ENCODE measurements around the gene PRSS1. TPM values are rescaled to one million over a fixed set of nuclear protein-coding genes. Genes with fewer than 3 reads are reported as not detected.
A peak's percentile ranks its signal among the peaks of the same experiment; 100 is the strongest.

Gene PRSS1
- total RNA-seq, 1 donor from 2014 or later = not detected

DNA sequence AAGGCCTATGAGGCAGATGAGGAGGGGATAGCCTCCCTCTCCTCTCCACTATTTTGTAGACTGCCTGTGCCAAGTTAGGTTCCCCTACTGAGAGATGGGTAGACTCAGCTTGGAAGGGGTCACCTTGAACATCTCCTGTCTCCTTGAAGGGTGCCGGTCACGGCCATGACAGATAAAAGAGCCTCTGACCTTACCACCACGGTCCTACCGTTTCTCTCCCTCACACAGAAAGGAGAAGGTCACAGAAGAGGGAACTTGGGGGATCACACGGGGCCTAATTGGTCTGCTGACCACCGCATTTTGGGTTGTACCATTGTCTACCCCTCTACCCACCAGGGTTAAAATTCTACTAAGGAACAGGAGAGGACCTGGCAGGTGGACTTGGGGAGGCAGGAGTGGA lies 38.5 kb downstream of the PRSS1 start:
- Histone ChIP-seq H3K27me3 (no peaks in the 10 kb centered on the region), H3K4me3 (peak overlapping the region; percentile 16), H3K9me3 (no peaks in the 10 kb centered on the region), H3K27ac (no peak overlapping the region), H3K36me3 (no peaks in the 10 kb centered on the region), H3K4me1 (no peaks in the 10 kb centered on the region)
- no peak for ATAC-seq
- TF ChIP-seq, protein P1, sequence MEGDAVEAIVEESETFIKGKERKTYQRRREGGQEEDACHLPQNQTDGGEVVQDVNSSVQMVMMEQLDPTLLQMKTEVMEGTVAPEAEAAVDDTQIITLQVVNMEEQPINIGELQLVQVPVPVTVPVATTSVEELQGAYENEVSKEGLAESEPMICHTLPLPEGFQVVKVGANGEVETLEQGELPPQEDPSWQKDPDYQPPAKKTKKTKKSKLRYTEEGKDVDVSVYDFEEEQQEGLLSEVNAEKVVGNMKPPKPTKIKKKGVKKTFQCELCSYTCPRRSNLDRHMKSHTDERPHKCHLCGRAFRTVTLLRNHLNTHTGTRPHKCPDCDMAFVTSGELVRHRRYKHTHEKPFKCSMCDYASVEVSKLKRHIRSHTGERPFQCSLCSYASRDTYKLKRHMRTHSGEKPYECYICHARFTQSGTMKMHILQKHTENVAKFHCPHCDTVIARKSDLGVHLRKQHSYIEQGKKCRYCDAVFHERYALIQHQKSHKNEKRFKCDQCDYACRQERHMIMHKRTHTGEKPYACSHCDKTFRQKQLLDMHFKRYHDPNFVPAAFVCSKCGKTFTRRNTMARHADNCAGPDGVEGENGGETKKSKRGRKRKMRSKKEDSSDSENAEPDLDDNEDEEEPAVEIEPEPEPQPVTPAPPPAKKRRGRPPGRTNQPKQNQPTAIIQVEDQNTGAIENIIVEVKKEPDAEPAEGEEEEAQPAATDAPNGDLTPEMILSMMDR (IDR thresholded peaks at IDR 0.05) = no peak
- no peak for DNase-seq
- intact Hi-C loops (cut with DNase I) = loop anchor here (10.0 kb wide), 1 partner anchor 163 kb away; no protein-coding TSS in a partner anchor

DNA sequence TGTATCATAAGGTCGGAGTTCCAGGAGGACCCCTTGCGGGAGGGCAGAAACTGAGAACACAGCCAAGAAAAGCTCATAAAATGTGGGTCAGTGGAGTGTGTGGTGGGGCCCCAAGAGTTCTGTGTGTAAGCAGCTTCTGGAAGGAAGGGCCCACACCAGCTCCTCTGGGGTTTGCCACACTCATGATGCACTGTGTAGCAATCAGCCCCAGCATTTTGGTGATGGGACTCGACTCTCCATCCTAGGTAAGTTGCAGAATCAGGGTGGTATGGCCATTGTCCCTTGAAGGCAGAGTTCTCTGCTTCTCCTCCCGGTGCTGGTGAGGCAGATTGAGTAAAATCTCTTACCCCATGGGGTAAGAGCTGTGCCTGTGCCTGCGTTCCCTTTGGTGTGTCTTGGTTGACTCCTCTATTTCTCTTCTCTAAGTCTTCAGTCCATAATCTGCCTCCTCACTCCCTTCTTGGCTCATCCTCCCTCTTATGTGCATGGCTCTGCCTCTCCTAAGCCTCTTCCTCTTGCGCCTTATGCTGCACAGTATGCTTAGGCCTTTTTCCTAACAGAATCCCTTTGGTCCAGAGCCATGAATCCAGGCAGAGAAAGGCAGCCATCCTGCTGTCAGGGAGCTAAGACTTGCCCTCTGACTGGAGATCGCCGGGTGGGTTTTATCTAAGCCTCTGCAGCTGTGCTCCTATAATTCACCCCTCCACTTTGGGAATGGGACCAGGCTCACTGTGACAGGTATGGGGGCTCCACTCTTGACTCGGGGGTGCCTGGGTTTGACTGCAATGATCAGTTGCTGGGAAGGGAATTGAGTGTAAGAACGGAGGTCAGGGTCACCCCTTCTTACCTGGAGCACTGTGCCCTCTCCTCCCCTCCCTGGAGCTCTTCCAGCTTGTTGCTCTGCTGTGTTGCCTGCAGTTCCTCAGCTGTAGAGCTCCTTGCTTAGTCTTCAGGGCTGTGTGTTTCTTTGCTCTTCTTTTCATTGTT lies 39.3 kb downstream of the PRSS1 start:
- H3K4me1 ChIP-seq = no peaks in the 10 kb centered on the region
- no peak overlapping the region for H3K27ac ChIP-seq
- no peaks in the 10 kb centered on the region for H3K9me3 ChIP-seq
- intact Hi-C loops (cut with DNase I) = loop anchor here (10.0 kb wide), 1 partner anchor 164 kb away; no protein-coding TSS in a partner anchor
- ATAC-seq (no peak), DNase-seq (no peak)
- peak overlapping the region; percentile 16 for H3K4me3 ChIP-seq
- no peaks in the 10 kb centered on the region for H3K27me3 ChIP-seq
- TF ChIP-seq, protein P1 (IDR thresholded peaks at IDR 0.05) = no peak
- no peaks in the 10 kb centered on the region for H3K36me3 ChIP-seq

DNA sequence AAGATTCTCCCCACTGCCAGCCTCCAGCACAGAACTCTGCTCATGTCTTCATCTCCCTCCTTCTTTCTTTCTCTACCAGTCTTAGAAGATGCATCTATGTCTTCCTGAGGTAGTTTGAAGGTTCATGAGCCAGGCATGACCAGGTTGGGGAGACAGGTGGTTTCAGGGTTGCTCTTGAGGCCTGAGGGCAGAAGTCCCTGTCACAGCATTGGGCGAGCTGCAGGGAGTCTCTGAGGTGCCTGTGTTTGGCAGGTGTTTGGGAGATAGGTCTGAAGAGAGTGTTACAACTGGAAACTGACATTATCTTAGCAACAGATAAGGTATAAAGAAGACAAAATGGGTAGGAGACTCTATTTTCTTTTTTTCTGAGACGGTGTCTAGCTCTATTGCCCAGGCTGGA lies 40.2 kb downstream of the PRSS1 start:
- peak overlapping the region; percentile 16 for H3K4me3 ChIP-seq
- TF ChIP-seq, protein P1 (IDR thresholded peaks at IDR 0.05) = no peak
- intact Hi-C loops (cut with DNase I) = loop anchor here (10.0 kb wide), 1 partner anchor 165 kb away; no protein-coding TSS in a partner anchor

DNA sequence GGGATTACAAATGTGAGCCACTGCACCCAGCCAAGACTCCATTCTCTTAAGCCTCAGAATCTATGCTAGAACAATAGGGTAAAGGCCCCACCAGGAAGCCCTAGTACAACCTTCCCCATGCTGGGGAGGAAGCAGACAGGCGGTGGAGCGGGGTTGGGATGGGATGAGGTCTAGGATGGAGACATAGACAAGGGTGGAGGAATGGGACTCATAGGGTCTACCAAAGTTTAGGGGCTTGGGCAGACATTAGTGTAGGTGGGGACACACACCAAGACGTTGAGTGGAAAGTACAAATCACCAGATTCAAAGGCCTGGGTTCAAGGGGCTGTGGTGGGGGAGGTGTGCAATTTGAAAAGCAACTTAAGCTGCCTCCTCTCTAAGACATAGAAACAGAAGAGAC lies 40.8 kb downstream of the PRSS1 start:
- no peaks in the 10 kb centered on the region for H3K36me3 ChIP-seq
- no peak overlapping the region for H3K4me3 ChIP-seq
- no peak for ATAC-seq
- peaks cover 8% of the 10 kb centered on the region for H3K27me3 ChIP-seq
- TF ChIP-seq, protein P1 (IDR thresholded peaks at IDR 0.05) = no peak
- DNase-seq = no peak
- intact Hi-C loops (cut with DNase I) = no loop called here
- no peak overlapping the region for H3K27ac ChIP-seq
- H3K9me3 ChIP-seq = no peaks in the 10 kb centered on the region
- no peaks in the 10 kb centered on the region for H3K4me1 ChIP-seq

More for the DNA sequence above, 40.2 kb downstream of the PRSS1 start:
- DNase-seq = no peak
- Histone ChIP-seq H3K9me3 (no peaks in the 10 kb centered on the region), H3K4me1 (no peaks in the 10 kb centered on the region), H3K36me3 (no peaks in the 10 kb centered on the region), H3K27ac (no peak overlapping the region), H3K27me3 (peaks cover 2% of the 10 kb centered on the region)
- ATAC-seq = no peak

DNA sequence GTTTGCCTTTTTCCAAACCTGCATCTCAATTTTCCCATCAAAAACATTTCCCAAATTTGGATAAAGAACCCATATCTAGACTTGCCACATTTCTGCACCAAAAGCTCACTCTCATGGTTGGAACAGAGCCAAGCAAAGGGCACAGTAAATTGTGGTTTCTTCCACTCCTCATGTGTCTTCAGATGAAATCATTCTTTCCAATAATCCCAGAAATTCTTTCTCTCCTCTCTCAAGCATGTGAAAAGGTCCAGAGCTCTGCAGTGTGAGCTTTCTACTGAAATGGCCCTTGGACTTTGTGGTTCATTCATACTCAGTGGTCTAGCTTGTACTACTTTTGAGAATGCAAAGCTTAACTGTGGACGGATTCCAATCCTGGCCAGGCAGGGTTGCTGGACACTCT lies 41.3 kb downstream of the PRSS1 start:
- Histone ChIP-seq H3K4me1 (no peaks in the 10 kb centered on the region), H3K27ac (no peak overlapping the region), H3K4me3 (no peak overlapping the region), H3K27me3 (peaks cover 12% of the 10 kb centered on the region), H3K9me3 (no peaks in the 10 kb centered on the region), H3K36me3 (no peaks in the 10 kb centered on the region)
- ATAC-seq (no peak), DNase-seq (no peak)
- TF ChIP-seq, protein P1 (IDR thresholded peaks at IDR 0.05) = no peak
- intact Hi-C loops (cut with DNase I) = no loop called here
